ENCODE results near the gene MYH14.
"Not testable (repeated sequence)": the region's sequence is repeated elsewhere in the genome, so short reads cannot be mapped to it uniquely, and the experiment has no call there.

The MYH14 gene

GRCh38 chr19:50196322-50196932, 7.0 kb upstream of the MYH14 start:
- DNase-seq, result no peak

DNA sequence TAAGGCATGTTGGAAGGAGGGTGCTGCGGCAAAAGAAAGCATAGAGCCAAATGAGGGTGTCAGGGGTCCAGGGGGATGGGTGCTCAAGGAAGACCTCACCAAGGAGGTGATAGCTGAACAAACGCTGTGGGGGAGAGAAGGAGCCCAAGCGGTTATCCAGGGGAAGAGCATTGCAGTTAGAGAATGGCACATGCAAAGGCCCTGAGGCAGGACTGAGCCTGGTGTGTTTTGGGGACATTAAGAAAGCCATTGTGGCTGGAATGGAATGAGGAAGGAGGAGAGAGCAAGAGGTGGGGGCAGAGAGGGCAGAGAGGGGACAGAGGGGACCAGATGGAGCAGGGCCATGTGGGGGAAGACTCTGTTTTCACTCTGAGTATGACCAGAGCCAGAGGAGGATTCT, 6.1 kb upstream of the MYH14 start:
- no peak for DNase-seq

DNA sequence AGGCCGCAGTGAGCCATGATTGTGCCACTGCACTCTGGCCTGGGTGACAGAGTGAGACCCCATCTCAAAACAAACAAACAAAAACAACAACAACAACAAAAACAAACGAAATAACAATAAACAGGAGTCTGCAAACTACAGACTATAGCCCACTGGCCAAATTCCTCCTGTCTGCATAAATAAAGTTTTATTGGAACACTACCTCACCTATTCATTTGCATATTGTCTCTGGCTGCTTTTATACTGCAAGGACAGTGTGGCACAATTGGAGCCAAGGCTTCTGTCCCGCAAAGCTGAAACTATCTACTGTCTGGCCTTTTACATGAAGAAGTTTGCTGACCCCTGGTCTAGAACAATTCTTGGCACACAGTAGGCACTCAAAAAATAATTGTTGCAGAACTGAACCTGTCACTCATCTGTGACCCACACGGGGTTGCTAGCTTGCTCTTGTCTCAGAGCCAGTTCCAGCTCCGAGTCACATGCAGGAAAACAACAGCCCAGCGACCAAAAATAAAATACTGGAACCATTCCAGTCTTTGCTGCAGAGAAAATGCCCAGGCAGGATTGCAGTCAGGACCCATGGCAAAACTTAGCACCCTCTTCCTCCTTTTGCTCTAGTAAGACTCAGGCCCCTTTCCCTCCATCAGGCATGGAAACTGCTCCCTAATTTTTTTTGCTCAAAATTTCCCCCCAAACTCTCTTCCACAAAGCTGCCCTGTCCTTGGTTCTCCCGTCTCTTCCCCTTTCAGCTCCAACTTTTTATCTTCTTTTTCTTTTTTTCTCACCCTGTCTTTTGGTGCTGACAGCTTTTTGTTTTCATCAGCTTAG, 4.8 kb upstream of the MYH14 start:
- DNase-seq, result no peak

DNA sequence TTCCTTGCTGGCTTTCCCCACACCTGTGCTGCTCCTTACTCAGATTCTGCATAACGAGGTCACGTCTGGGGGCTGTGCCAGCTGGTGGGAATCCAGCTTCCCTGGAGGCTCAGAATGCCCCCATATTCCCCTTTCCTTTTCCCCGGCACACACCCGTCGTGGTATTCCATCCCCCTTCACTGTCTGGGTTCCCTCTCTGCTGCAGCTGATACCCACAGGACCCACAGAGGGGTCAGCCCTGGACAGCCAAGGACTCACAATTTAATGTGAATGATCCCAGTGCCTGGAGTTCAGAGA, 4.2 kb upstream of the MYH14 start:
- DNase-seq, result no peak

GRCh38 chr19:50202386-50202785, 1.0 kb upstream of the MYH14 start:
- no peak for DNase-seq

DNA sequence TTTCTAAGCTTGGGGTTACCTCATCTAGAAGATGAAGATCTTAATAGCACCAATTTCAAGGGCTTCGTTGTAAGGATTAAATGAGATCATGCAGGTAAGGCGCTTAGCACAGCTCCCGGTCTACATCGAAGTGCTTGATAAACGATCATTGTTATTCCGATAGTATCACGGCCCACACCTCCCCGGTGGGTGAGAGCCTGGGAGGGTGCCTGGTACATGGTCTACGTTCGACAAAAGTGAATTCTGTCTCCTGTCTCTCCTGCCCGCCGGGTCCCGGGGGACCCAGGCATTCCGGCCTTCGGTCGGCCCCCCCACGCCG, 501 bp upstream of the MYH14 start:
- no peak for DNase-seq

- no peak for DNase-seq
These were observed 633 bp downstream of the MYH14 start for GRCh38 chr19:50204081-50204428.

DNA sequence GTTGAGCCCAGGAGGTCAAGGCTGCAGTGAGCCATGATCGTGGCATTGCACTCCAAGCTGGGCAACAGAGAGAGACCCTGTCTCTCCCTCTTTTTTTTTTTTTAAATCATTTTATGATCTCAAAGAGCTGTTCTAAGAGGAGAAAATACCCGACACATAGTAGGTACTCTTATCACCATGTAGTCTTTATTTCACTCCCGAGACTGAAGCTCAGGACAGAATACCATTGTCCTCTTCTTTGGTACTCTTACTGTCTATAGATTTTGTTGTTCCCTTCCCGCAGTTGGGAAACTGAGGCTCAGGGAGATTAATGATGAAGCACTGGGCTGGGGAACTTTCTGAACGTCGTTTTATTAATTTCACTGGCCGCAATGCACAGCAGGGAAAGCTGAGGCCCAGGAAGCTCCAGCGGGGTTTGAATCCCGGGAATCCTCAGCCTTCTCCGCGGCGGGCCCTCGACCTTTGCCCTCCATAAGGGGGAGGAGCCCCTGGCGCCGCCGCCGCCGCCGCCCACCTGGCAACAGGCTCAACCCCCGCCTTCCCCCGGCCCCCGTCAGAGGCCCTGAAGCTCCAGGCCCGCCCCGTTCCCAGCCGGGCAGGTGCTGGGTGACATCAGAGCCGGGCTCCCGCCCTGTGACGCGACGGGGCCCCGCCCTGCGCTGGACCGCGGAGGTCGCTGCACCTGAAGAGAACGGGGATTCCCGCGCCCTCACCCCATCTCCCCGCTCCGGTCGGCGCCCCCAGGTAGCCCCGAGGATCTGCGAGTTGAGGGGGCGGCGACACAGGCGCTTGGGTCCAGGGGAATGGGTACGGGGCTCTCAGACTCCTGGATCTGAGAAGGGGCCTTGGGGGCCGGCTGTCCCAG, 1.6 kb downstream of the MYH14 start:
- no peak for DNase-seq

DNA sequence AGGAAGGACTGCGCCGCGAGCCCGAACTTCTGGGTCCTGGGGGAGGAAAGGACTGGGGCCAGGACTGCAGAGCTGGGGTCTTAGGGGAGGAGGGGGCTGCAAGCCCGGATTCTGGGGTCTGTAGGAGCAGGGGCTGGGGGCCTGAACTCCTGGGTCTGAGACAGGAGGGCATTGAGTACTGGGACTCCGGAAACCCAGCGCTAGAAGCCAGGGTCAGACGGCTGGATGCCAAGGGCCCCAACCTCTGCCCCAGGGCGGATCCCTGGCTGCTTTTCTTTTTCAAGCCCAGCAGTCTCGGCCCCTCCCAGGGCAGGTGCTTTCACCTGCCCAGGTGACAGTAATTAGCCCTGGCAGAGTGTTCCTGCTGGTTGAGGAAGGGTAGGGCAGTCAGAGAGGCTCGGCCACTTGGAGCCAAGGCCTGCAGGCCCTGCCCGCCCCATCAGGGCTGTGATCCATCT, 2.3 kb downstream of the MYH14 start:
- DNase-seq, result no peak

- DNase-seq, result no peak
These were observed 2.8 kb downstream of the MYH14 start for GRCh38 chr19:50206191-50206590.

GRCh38 chr19:50207730-50208129, 4.3 kb downstream of the MYH14 start:
- DNase-seq, result no peak

DNA sequence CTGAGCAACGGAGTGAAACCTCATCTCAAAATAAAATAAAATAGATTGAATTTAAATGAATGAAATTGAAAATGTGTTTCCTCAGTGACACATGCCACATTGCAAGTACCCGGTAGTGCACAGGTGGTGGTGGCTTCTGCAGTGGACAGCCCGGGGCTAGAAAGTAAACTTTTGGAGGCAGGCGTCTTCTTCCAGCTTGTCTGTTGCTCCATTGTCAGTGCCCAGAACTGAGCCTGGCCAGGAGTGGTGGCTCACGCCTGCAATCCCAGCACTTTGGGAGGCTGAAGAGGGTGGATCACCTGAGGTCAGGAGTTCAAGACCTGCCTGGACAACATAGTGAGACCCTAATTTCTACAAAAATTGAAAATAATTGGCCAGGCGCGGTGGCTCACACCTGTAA, 5.7 kb downstream of the MYH14 start:
- no peak for DNase-seq

- no peak for DNase-seq
These were observed 7.0 kb downstream of the MYH14 start for GRCh38 chr19:50210425-50210824.

DNA sequence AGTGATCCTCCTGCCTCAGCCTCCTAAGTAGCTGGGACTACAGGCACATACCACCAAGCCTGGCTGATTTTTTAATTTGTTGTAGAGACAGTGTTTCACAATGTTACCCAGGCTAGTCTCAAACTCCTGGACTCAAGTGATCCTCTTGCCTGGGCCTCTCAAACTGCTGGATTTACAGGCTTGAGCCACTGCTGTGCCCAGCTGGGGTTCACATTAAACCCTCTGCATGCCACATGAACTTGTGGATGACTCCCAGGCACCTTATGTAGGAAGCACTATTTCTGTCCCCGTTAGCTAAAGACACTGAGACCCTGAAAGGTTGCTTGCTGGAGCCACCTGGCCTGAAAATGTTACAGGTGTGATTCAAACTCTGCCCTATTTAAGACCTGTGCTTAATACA, 10.5 kb downstream of the MYH14 start:
- no peak for DNase-seq

DNA sequence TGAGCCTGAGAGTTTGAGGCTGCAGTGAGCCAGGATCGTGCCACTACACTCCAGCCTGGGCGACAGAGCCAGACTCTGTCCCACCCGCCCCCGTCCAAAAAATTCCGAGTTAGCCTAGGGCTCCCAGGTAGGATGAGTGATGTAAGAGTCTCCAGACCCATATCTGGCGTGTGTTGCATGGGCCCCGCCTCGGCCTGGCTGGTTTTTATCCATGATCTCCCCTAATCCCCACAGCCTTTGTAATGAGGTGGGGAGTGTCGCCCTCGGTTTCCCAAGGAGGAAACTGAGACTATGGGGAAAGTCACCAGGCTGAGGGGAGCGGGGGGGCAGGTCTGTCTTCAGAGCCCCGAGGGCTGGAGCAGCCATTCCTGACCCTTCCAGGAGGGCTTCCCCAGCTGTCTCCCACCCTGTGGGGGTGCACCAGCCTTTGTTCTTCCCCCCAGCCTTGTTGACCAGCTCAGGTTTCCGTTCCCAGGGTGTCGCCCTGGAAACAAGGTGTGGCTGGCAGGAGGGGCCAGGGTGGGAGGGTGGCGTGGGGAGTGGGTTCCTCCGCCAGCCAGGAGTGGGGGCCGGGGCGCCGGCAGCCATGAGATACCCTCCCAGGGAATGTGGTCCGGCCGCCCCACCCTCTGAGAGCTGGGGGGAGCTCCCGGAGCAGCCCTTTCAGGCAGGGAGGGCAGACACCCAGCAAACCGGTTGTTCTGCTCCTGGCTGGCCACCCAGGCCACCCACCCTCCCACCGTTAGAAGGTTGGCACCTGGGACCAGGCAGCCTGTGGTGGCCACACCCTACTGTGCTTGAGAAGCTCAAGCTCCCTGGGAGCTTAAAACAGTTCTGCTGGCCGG, 11.5 kb downstream of the MYH14 start:
- DNase-seq, result no peak

GRCh38 chr19:50215820-50216219, 12.4 kb downstream of the MYH14 start:
- no peak for DNase-seq

DNA sequence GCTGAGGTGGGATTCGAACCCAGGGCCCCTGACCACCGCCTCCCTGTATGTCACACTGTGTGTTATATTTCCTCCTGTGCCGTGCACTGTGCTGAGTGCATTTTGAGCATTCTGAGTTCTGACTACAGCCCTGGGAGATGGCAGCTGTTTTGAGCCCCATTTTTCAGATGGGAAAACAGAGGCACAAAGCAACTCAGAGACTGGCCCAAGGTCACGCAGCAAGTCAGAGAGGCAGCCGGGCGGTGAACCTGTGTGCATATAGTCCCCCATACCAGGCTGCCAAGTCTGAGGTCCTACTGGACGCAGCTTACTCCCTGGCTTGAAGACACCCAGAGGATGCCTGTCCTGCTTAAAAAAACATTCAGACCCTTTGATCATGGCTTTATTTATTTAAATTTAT, 17.7 kb downstream of the MYH14 start:
- DNase-seq, result no peak

DNA sequence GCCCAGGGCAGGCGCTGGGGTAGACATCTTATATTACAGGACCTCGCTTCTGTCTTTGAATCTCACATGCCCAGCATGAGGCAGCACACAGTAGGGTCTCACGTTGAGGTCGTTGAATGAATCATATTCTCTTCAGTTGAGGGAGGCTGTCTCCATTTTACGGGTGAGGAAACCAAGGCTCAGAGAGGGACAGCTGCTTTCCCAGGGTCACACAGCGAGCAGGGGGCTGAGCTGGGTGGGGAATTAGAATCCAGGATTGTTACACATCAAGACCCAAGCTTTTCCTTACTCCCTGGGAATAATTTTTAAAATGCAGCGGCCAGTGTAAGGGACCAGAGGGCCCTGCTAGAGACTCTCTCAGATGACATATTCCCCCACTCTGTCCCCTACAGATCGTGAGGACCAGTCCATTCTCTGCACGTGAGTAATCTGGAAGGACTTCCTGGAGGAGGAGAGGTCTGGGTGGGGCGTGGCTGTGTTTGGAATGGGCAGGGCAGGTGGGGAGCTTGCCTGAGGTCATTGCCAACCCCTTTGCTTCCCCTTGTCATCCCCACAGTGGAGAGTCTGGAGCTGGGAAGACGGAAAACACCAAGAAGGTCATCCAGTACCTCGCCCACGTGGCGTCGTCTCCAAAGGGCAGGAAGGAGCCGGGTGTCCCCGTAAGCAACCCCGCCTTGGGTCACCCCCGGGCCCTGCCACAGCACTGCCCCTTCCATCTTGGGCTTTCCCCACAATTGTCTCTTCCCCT, 19.4 kb downstream of the MYH14 start:
- DNase-seq, result no peak

DNA sequence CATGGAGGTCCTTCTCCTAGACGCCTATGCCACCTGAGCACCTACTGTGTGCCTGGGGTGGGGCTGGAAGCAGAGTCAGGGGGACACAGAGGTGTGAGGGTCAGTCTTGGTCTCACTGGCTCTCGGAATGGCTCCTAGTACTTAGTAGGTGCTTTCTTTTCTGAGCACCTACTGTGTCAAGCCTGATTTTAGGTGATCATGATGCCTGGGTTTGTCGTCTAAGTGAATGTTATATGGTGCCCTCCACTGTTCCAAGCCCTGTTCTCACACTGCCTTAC, 20.0 kb downstream of the MYH14 start:
- DNase-seq, result no peak

DNA sequence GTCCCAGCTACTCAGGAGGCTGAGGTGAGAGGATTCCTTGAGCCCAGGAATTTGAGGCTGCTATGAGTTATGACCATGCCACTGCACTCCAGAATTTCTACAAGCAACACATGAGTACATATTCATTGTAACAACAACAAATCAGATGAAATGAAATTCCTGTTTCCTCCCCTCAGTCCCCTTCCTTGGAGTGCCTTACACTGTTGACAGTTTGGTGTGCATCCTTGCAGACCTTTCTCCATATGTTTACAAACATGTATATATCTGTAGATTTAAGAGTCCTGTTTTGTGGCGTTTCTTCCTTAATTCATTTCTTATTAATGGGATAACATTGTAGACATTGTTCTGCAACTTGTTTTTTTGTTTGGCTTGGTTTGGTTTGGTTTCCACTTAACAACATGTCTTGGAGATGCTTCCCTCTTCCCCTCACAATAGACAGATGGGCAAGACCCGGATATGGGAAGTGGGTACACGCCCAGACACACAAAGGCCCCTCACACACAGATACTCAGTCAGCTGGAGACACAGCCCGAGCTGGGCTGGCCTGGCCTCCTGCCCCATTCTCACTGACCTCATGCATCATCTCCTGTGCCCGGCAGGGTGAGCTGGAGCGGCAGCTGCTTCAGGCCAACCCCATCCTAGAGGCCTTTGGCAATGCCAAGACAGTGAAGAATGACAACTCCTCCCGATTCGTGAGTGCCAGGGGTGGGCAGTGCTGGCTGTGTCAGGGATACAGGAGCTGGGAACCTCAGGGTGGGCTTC, 21.7 kb downstream of the MYH14 start:
- no peak for DNase-seq

DNA sequence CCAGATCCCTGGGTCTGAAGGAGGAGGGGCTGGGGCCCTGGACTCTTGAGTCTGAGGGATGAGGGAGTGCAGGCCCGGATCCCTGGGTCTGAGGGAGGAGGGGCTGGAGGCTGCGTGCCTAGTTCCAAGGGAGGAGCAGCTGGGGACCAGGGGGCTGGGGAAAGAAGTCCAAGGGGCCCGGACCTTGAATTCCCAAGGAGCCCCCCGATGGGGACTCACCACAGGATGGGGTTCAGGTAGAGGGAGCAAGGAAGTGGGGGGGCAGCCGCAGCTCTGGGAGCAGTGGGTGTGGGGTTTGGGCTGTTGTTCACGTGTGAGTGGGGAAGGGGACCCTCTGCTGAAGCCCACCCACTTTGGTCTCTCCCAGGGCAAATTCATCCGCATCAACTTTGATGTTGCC, 23.1 kb downstream of the MYH14 start:
- DNase-seq, result no peak

DNA sequence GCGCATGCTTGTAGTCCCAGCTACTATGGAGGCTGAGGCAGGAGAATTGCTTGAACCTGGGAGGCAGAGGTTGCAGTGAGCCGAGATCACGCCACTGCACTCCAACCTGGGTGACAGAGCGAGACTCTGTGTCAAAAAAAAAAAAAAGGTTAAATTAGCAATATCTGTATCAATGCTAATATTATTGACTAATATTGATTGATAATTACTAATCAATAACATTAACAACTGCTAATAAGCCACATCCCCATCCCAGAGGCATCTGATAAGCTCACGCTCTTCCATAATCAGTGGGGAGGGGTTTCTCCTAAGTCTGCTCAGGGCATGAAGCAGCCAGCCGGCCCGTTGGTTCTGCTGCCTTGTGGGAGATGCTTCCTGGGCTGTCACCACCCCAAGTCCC, 24.7 kb downstream of the MYH14 start:
- not testable (repeated sequence) for DNase-seq

All from activated gamma-delta T cell (primary cell).